Keratinocyte (primary cell): Measurements from ENCODE around the gene CBL. TPM values are rescaled to one million over a fixed set of nuclear protein-coding genes. Genes with fewer than 3 reads are reported as not detected.

Experiments
- DNase-seq: peaks from one replicate; pipeline ENCODE4 v3.0.0-alpha.2; 2011; ENCODE audit warnings: low read depth, missing footprints, low spot score
- FAIRE-seq: peaks from 2 replicates; lab custom pipeline; 2011; peaks lifted over from hg19 to GRCh38; lab: Jason Lieb, UNC
- H2AFZ ChIP-seq: 2 replicates; pipeline ENCODE4 v1.6.0; 2012; ENCODE audit warnings: low read length, control low read depth, inconsistent platforms; ENCODE audit not compliant: control insufficient read depth
- H3K27ac ChIP-seq: 2 replicates; pipeline ENCODE4 v1.5.1; 2011; ENCODE audit warnings: low read length; ENCODE audit not compliant: control insufficient read depth, insufficient read depth
- H3K27me3 ChIP-seq: 3 replicates; pipeline ENCODE4 v1.6.0; 2011; ENCODE audit warnings: low read length; ENCODE audit not compliant: control insufficient read depth, insufficient read depth; ENCODE audit errors: extremely low read depth
- H3K36me3 ChIP-seq, 2 experiments: 2 replicates in 1 of 2; 3 replicates in 1 of 2; pipeline ENCODE4 v1.5.1; 2011; ENCODE audit warnings: low read length in 2 of 2, mild to moderate bottlenecking in 1 of 2; ENCODE audit not compliant: control insufficient read depth in 2 of 2, insufficient read depth in 2 of 2; ENCODE audit errors: extremely low read depth in 1 of 2
- H3K4me1 ChIP-seq: 3 replicates; pipeline ENCODE4 v1.5.1; 2011; ENCODE audit warnings: low read length; ENCODE audit not compliant: control insufficient read depth, insufficient read depth; ENCODE audit errors: extremely low read depth
- H3K4me2 ChIP-seq: 3 replicates; pipeline ENCODE4 v1.6.0; 2011; ENCODE audit warnings: low read depth, low read length; ENCODE audit not compliant: control insufficient read depth, insufficient read depth; ENCODE audit errors: extremely low read depth
- H3K4me3 ChIP-seq, 3 experiments: fragments of 200-600 bp in 1 of 3; sonication (generic) in 1 of 3; 2 replicates in 2 of 3; 3 replicates in 1 of 3; pipeline ENCODE4 v1.5.1; 2011 to 2016; ENCODE audit warnings: low read length in 3 of 3, mild to moderate bottlenecking in 3 of 3, control low read depth in 2 of 3, inconsistent platforms in 1 of 3, low read depth in 1 of 3, mixed read lengths in 1 of 3, mixed run types in 1 of 3, moderate library complexity in 1 of 3; ENCODE audit not compliant: control insufficient read depth in 2 of 3, insufficient read depth in 2 of 3; ENCODE audit errors: extremely low read depth in 1 of 3
- H3K79me2 ChIP-seq: 2 replicates; pipeline ENCODE4 v1.6.0; 2012; ENCODE audit warnings: low read length; ENCODE audit not compliant: control insufficient read depth, insufficient read depth
- H3K9ac ChIP-seq: 3 replicates; pipeline ENCODE4 v1.6.0; 2011; ENCODE audit warnings: low read length; ENCODE audit not compliant: control insufficient read depth, insufficient read depth; ENCODE audit errors: extremely low read depth
- H3K9me1 ChIP-seq: 3 replicates; pipeline ENCODE4 v1.6.0; 2011; ENCODE audit warnings: low read length; ENCODE audit not compliant: control insufficient read depth, insufficient read depth; ENCODE audit errors: extremely low read depth
- H3K9me3 ChIP-seq: 2 replicates; pipeline ENCODE4 v1.5.1; 2012; ENCODE audit warnings: low read depth, low read length; ENCODE audit not compliant: control insufficient read depth
- H4K20me1 ChIP-seq: 3 replicates; pipeline ENCODE4 v1.6.0; 2011; ENCODE audit warnings: low read length; ENCODE audit not compliant: control insufficient read depth, insufficient read depth; ENCODE audit errors: extremely low read depth
- CTCF ChIP-seq, 3 experiments: IDR thresholded peaks in 1 of 3; conservative IDR thresholded peaks in 1 of 3; optimal IDR thresholded peaks in 1 of 3; 2 replicates in 2 of 3; 3 replicates in 1 of 3; pipeline versions ENCODE3 to v1.5.1; 2011; ENCODE audit warnings: low read length in 3 of 3, mild to moderate bottlenecking in 3 of 3, moderate library complexity in 2 of 3, control low read depth in 1 of 3, inconsistent platforms in 1 of 3; ENCODE audit not compliant: insufficient read depth in 2 of 3; ENCODE audit errors: extremely low read depth in 1 of 3
- EZH2 ChIP-seq: IDR thresholded peaks from one replicate; pipeline ENCODE4 v1.6.1; 2012; ENCODE audit warnings: inconsistent platforms, mild to moderate bottlenecking, low read length, moderate library complexity
- dilution Hi-C: fragments of 300-500 bp; cut with MboI; formaldehyde crosslinking; loops from one replicate; pipeline ENCODE4 v1.7.0; 2020; ENCODE audit warnings: low sequenced_read_pairs; ENCODE audit not compliant: extremely low pct_ligation_motif_present
- polyA plus RNA-seq, 5 experiments: library from polyadenylated mRNA; depleted of rRNA in 3 of 5; stranded (reverse) in 3 of 5; stranded (forward) in 1 of 5; unstranded in 1 of 5; fragments of >200 nt; gene quantifications; 1 replicate in 1 of 5; 2 replicates in 3 of 5; 3 replicates in 1 of 5; pipeline versions ENCODE4 v1.2.1 to v1.2.3, GENCODE V29; 2011 to 2012; ENCODE audit warnings: missing spikeins in 2 of 5, low read depth in 1 of 5, low replicate concordance in 1 of 5

The CBL gene
- polyA plus RNA-seq, 1 donor (not counting 4 experiments of a cell fraction or from before 2014, with no cell fraction given): 14.1 TPM

- no peak for FAIRE-seq
- dilution Hi-C loops: no loop called here
Observed at GRCh38 chr11:119273721-119274120, 67.6 kb downstream of the CBL start.

GRCh38 chr11:119277660-119278059 is 71.5 kb downstream of the CBL start:
- dilution Hi-C loops: no loop called here
- FAIRE-seq (no peak), DNase-seq (no peak)
- H4K20me1 ChIP-seq: no peaks in the 10 kb centered on the region
- no peaks in the 10 kb centered on the region for H3K27me3 ChIP-seq
- no peak for TF ChIP-seq EZH2
- TF ChIP-seq CTCF (optimal IDR thresholded peaks at IDR 0.05 in 1 of 3, IDR thresholded peaks at IDR 0.05 in 1 of 3, conservative IDR thresholded peaks at IDR 0.05 in 1 of 3; ENCODE audit: extremely low read depth in 1 of 3, insufficient read depth in 2 of 3, low read length in 3 of 3): no peak
- H3K9me1 ChIP-seq: no peaks in the 10 kb centered on the region
- H2AFZ ChIP-seq: no peak overlapping the region
- no peaks in the 10 kb centered on the region for H3K79me2 ChIP-seq
- H3K36me3 ChIP-seq: peaks cover 16 to 17% of the 10 kb centered on the region in 2 experiments
- H3K4me3 ChIP-seq: no peak overlapping the region
- H3K9ac ChIP-seq: no peak overlapping the region
- H3K27ac ChIP-seq: no peak overlapping the region
- H3K4me2 ChIP-seq: no peak overlapping the region
- no peaks in the 10 kb centered on the region for H3K4me1 ChIP-seq
- no peaks in the 10 kb centered on the region for H3K9me3 ChIP-seq

More at GRCh38 chr11:119273721-119274120, 67.6 kb downstream of the CBL start:
- no peaks in the 10 kb centered on the region for H3K9me3 ChIP-seq
- no peak overlapping the region for H3K4me3 ChIP-seq
- H3K27ac ChIP-seq: no peak overlapping the region
- H3K4me1 ChIP-seq: no peaks in the 10 kb centered on the region
- no peak overlapping the region for H3K4me2 ChIP-seq
- H3K27me3 ChIP-seq: no peaks in the 10 kb centered on the region
- H3K9me1 ChIP-seq: no peaks in the 10 kb centered on the region
- peaks cover 9% of the 10 kb centered on the region for H3K79me2 ChIP-seq
- peaks cover 6 to 10% of the 10 kb centered on the region in 2 experiments for H3K36me3 ChIP-seq
- no peak for DNase-seq
- H3K9ac ChIP-seq: no peak overlapping the region
- no peaks in the 10 kb centered on the region for H4K20me1 ChIP-seq
- TF ChIP-seq CTCF (optimal IDR thresholded peaks at IDR 0.05 in 1 of 3, IDR thresholded peaks at IDR 0.05 in 1 of 3, conservative IDR thresholded peaks at IDR 0.05 in 1 of 3; ENCODE audit: extremely low read depth in 1 of 3, insufficient read depth in 2 of 3, low read length in 3 of 3) (no peak), EZH2 (no peak)
- no peak overlapping the region for H2AFZ ChIP-seq
